Neural progenitor cell (in vitro differentiated cells): ENCODE results near the gene LRBA. TPM values are rescaled to one million over a fixed set of nuclear protein-coding genes. Genes with fewer than 3 reads are reported as not detected.

ENCODE experiments used
- DNase-seq: peaks from one replicate; pipeline ENCODE4 v3.0.0-alpha.2; 2016; ENCODE audit warnings: low spot score
- H2AFZ ChIP-seq: fragments of 200-600 bp; sonication (generic); replicated peaks from 2 replicates; pipeline ENCODE4 v1.6.1; 2016; ENCODE audit warnings: antibody characterized with exemption
- H3F3A ChIP-seq: fragments of 200-600 bp; sonication (generic); 2 replicates; pipeline ENCODE4 v1.6.1; 2016; ENCODE audit warnings: antibody characterized with exemption, low read depth
- H3K27ac ChIP-seq: fragments of 200-600 bp; sonication (generic); 2 replicates; pipeline ENCODE4 v1.5.1; 2016; ENCODE audit warnings: mild to moderate bottlenecking
- H3K27me3 ChIP-seq: fragments of 200-600 bp; sonication (generic); 2 replicates; pipeline ENCODE4 v1.6.1; 2016; ENCODE audit warnings: mild to moderate bottlenecking, moderate library complexity
- H3K36me3 ChIP-seq: fragments of 200-600 bp; sonication (generic); 2 replicates; pipeline ENCODE4 v1.5.1; 2016
- H3K4me1 ChIP-seq: fragments of 200-600 bp; sonication (generic); 2 replicates; pipeline ENCODE4 v1.6.1; 2016; ENCODE audit warnings: mixed run types
- H3K4me2 ChIP-seq: fragments of 200-600 bp; sonication (generic); 2 replicates; pipeline ENCODE4 v1.6.1; 2016
- H3K4me3 ChIP-seq: fragments of 200-600 bp; sonication (generic); 2 replicates; pipeline ENCODE4 v1.5.1; 2016
- H3K79me2 ChIP-seq: fragments of 200-600 bp; sonication (generic); 2 replicates; pipeline ENCODE4 v1.6.1; 2016; ENCODE audit warnings: low read depth
- H3K9ac ChIP-seq: fragments of 200-600 bp; sonication (generic); 2 replicates; pipeline ENCODE4 v1.6.1; 2016
- H3K9me3 ChIP-seq: fragments of 200-600 bp; sonication (generic); 2 replicates; pipeline ENCODE4 v1.5.1; 2016; ENCODE audit warnings: low read depth
- H4K20me1 ChIP-seq: fragments of 200-600 bp; sonication (generic); 2 replicates; pipeline ENCODE4 v1.6.1; 2016; ENCODE audit warnings: low read depth
- H3K27ac Mint-ChIP-seq: 3 replicates; pipeline ENCODE4 v1.8.0; 2021; ENCODE audit warnings: mixed read lengths
- H3K27me3 Mint-ChIP-seq: 2 replicates; pipeline ENCODE4 v1.8.0; 2022; ENCODE audit warnings: low read depth, mild to moderate bottlenecking, inconsistent platforms, moderate library complexity, mixed read lengths; ENCODE audit not compliant: insufficient read depth
- H3K36me3 Mint-ChIP-seq: 3 replicates; pipeline ENCODE4 v1.8.0; 2021; ENCODE audit warnings: mixed read lengths
- H3K4me1 Mint-ChIP-seq: 3 replicates; pipeline ENCODE4 v1.8.0; 2021; ENCODE audit warnings: mixed read lengths
- H3K4me3 Mint-ChIP-seq: 3 replicates; pipeline ENCODE4 v1.8.0; 2021; ENCODE audit warnings: mild to moderate bottlenecking, moderate library complexity, mixed read lengths
- H3K9me3 Mint-ChIP-seq: 3 replicates; pipeline ENCODE4 v1.8.0; 2020; ENCODE audit warnings: mixed read lengths
- CTCF ChIP-seq: fragments of 200-600 bp; sonication (generic); IDR thresholded peaks from 2 replicates; pipeline ENCODE4 v1.5.1; 2017; ENCODE audit warnings: antibody characterized with exemption, mild to moderate bottlenecking
- EZH2 ChIP-seq: fragments of 200-600 bp; sonication (generic); IDR thresholded peaks from 2 replicates; pipeline ENCODE4 v1.6.1; 2017; ENCODE audit warnings: antibody characterized with exemption, mild to moderate bottlenecking, moderate library complexity
- EZH2phosphoT487 ChIP-seq: fragments of 200-600 bp; sonication (generic); IDR thresholded peaks from 2 replicates; pipeline ENCODE4 v1.6.1; 2017; ENCODE audit warnings: antibody characterized with exemption
- total RNA-seq: library from RNA; depleted of rRNA; stranded (reverse); fragments of >200 nt; gene quantifications from 2 replicates; pipeline ENCODE4 v1.2.3, GENCODE V29; 2015; ENCODE audit warnings: low replicate concordance

The LRBA gene
- total RNA-seq, 1 donor from 2014 or later = 111 TPM

- no peaks in the 10 kb centered on the region for H3K27me3 Mint-ChIP-seq
- Histone ChIP-seq H3K27me3 (no peaks in the 10 kb centered on the region), H3K79me2 (no peaks in the 10 kb centered on the region), H3K9me3 (no peaks in the 10 kb centered on the region), H3K4me2 (no peak overlapping the region), H4K20me1 (no peaks in the 10 kb centered on the region), H3K36me3 (no peaks in the 10 kb centered on the region), H3F3A (peaks cover 4% of the 10 kb centered on the region), H2AFZ (no peak overlapping the region), H3K4me3 (no peak overlapping the region), H3K4me1 (peaks cover 5% of the 10 kb centered on the region), H3K27ac (no peak overlapping the region), H3K9ac (no peak overlapping the region)
- H3K4me3 Mint-ChIP-seq = no peak overlapping the region
- no peaks in the 10 kb centered on the region for H3K4me1 Mint-ChIP-seq
- H3K27ac Mint-ChIP-seq = no peak overlapping the region
- TF ChIP-seq EZH2phosphoT487 (no peak), EZH2 (no peak), CTCF (no peak)
- H3K36me3 Mint-ChIP-seq = peaks cover 3% of the 10 kb centered on the region
- DNase-seq = peak; percentile 18
- peaks cover 3% of the 10 kb centered on the region for H3K9me3 Mint-ChIP-seq
Measured at GRCh38 chr4:150739591-150739990, 275.5 kb downstream of the LRBA start.

- no peaks in the 10 kb centered on the region for H3F3A ChIP-seq
- H3K4me3 ChIP-seq = no peak overlapping the region
- peaks cover 9% of the 10 kb centered on the region for H3K36me3 ChIP-seq
- peaks cover 2% of the 10 kb centered on the region for H3K4me1 Mint-ChIP-seq
- no peaks in the 10 kb centered on the region for H3K27me3 Mint-ChIP-seq
- peaks cover 19% of the 10 kb centered on the region for H3K9me3 Mint-ChIP-seq
- peaks cover 24% of the 10 kb centered on the region for H3K36me3 Mint-ChIP-seq
- no peaks in the 10 kb centered on the region for H3K4me1 ChIP-seq
- no peaks in the 10 kb centered on the region for H3K27me3 ChIP-seq
- no peaks in the 10 kb centered on the region for H4K20me1 ChIP-seq
- H2AFZ ChIP-seq = no peak overlapping the region
- TF ChIP-seq CTCF (no peak), EZH2phosphoT487 (no peak), EZH2 (no peak)
- H3K9ac ChIP-seq = no peak overlapping the region
- H3K27ac ChIP-seq = no peak overlapping the region
- H3K4me2 ChIP-seq = no peak overlapping the region
- no peaks in the 10 kb centered on the region for H3K79me2 ChIP-seq
- H3K27ac Mint-ChIP-seq = no peak overlapping the region
- H3K4me3 Mint-ChIP-seq = no peak overlapping the region
- DNase-seq = no peak
- no peaks in the 10 kb centered on the region for H3K9me3 ChIP-seq
Measured at GRCh38 chr4:150725957-150726523, 289.0 kb downstream of the LRBA start.

GRCh38 chr4:150723727-150724411, 291.2 kb downstream of the LRBA start:
- Mint-ChIP-seq H3K9me3 (peaks cover 15% of the 10 kb centered on the region), H3K27me3 (no peaks in the 10 kb centered on the region), H3K4me3 (no peak overlapping the region), H3K4me1 (peaks cover 2% of the 10 kb centered on the region), H3K36me3 (peaks cover 16% of the 10 kb centered on the region), H3K27ac (peak overlapping the region; percentile 13)
- H3K4me1 ChIP-seq = no peaks in the 10 kb centered on the region
- H3K27me3 ChIP-seq = no peaks in the 10 kb centered on the region
- peaks cover 9% of the 10 kb centered on the region for H3K36me3 ChIP-seq
- H3F3A ChIP-seq = no peaks in the 10 kb centered on the region
- no peak overlapping the region for H3K9ac ChIP-seq
- H3K4me3 ChIP-seq = no peak overlapping the region
- no peaks in the 10 kb centered on the region for H3K9me3 ChIP-seq
- no peaks in the 10 kb centered on the region for H4K20me1 ChIP-seq
- H3K79me2 ChIP-seq = no peaks in the 10 kb centered on the region
- H3K4me2 ChIP-seq = no peak overlapping the region
- no peak for DNase-seq
- TF ChIP-seq EZH2phosphoT487 (no peak), CTCF (no peak), EZH2 (no peak)
- H3K27ac ChIP-seq = no peak overlapping the region
- no peak overlapping the region for H2AFZ ChIP-seq
